NCI-H1417 (cell line): ENCODE data around the gene SH2B2.

Experiments used
- DNase-seq, 3 experiments: peaks; one replicate each; lab custom pipeline; 2025; lab: John Stamatoyannopoulos, UW

SH2B2 gene

DNA sequence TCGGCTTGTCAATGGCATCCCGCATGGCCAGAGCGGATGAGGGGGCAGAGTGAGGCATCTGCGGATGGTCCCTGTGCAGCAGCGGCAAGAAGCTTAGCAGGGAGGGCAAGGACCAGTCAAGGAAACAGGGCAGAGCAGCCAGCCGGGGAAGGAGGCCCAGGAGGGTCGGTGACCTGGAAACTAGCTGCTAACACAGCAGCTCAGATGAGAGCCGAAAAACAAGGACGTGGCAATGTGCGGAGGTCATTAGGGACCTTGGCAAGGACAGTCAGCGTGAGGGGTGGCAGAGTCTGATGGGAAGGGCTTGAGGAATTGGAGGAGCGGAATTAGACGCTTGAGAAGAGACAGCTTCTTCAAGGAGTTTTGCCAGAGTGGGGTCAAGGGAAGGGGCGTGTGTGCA lies 20.1 kb upstream of the SH2B2 start:
- DNase-seq, result no peak

- DNase-seq, result no peak
Measured at GRCh38 chr7:102268635-102269034, 18.0 kb upstream of the SH2B2 start.

DNA sequence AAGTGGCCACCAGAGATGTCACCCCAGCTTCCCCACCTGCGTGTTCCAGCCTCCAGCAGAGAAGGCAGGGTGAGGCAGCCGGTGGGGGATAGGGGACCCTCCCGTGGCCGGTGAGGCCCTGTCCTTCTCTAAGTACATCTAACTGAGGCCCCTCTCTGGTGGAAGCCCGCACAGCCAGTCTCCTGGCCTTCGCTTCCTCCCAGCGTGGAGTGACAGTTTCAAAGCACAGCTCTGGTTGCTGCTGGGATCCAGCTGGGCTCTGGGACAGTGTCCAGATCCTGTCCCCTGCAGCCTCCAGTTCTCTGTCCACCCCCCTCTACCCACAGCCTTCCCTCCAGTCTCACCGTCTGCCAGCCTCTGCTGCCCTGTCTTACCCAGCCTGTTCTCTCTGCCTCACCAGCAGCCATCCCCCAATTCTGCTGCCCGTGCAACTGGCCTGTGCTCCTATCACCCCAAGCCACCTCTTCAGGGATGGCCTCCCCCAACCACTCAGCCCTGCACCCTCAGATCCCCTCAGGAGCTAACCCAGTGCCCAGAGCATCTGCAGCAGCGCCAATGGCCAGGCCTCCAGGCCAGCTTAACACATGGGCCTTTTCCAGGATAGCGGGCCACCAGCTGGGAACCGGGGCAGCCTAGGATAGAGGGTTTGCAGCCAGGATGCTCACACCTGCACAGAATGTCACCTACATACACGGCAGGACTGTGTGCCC lies 16.3 kb upstream of the SH2B2 start:
- no peak for DNase-seq

GRCh38 chr7:102271158-102271798 lies 15.4 kb upstream of the SH2B2 start:
- DNase-seq, result no peak

DNA sequence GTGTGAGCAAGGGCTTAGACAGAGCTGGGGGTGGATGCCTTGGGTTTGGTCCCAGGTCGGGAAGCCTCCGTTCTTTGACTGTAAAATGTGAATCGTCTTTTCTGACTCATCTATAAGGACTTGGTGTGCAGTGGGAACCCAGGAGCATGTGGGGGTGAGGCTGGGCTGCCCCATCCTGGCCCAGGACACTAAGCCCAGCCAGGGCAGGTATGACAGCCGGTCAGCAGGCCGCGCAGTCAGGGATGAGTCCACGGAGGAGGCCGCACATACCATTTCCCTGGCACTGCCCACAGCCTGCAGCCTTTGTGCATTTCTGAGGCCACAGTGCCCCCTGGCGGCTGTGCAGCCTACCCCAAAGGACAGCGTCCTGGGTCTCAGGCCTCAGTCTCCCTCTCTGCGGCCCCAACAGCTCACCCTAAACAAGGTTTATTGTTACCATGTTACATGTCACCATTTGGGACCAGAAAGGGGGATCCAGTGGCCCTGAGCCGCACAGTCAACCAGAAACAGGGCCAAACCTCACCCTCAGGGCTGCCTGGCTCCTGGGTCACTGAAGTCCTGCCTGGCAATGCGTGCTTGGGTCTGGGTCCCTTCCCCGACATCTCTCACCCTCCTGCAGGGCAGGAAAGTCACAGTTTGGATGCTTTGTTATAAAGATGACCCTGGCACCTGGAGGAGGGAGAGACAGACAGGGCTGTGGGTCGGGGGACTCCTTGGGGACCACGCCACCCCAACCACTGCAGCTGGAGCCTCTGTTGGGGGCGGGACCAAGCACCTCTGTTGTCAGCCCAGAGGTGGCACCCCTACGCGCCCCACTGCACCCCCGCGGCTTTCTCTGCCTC lies 14.4 kb upstream of the SH2B2 start:
- DNase-seq, result peak; percentile 60 to 77 (median 68)

DNA sequence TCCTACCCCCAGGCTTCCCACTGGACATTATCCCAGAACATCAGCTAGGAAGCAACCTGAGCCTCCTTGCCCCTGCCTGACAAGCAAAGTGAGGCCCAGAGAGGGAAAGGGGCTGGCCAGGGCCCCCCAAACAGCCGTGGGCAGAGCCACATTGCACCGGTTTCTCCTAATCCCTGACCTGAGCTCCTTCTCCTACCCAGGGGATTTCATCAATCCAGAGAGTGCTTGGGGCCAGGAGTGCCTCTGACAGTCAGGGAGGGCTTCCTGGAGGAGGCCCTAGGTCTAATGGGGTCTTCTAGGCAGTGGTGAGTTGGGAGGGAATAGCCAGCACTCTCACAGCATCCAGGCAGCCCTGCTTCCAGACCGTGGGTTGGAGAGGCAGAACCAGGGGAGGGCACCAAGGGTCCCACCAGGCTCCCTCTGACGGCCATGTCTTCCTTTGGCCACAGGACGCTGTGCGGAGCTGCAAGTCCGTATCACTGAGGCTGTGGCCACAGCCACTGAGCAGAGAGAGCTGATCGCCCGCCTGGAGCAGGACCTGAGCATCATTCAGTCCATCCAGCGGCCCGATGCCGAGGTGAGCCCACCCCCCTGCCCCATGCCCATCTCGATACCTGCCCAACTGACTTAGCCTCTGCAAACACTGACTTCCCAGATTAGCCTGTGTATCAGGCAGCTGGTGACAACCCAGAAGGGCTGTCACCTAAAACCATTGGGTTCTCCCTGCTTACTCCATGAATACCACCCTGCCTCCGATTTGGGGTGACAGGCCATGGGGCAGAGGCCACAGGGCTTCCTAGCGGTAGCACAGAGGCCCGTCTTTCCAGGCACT lies 13.5 kb upstream of the SH2B2 start:
- no peak for DNase-seq

DNA sequence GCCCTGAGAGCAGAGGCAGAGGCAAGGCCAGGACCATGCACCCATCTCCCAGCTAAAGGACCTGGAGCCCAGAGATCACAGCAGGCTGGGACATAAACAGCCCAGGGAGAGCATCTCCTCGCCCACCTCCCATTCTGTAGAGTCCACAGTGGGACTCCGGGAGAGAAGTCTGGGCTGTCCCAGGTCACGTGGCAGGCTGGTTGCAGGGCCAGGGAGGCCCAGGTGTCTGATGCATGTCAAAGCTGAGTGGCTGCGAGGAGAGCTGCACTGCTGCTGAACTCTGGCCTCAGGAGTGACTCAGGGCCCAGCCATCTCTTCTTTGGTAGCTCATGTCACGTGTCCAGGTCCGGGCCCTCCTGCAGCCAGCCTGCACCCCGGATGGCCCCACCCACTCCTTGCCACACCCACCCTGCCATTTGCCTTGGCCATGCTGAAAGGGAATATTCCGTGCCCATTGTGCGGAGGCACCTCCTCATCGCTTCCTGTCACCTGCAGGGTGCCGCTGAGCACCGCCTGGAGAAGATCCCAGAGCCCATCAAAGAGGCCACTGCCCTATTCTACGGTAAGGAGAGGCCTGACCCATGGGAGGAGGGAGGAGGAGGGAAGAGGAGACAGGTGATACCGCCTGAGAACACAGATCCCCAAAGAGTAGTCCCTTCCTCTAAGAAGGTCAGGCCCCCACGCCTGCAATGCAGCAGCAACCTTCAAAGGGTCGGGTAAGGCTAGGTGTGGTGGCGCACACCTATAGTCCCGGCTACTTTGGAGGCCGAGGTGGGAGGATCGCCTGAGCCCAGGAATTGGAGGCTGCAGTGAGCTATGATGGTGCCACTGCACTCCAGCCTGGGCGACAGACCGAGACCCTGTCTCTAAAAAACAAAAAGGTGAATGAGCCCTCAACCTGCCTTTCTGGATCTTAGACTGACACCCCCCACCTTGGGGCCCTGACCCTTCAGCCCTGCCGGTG lies 12.6 kb upstream of the SH2B2 start:
- no peak for DNase-seq

DNA sequence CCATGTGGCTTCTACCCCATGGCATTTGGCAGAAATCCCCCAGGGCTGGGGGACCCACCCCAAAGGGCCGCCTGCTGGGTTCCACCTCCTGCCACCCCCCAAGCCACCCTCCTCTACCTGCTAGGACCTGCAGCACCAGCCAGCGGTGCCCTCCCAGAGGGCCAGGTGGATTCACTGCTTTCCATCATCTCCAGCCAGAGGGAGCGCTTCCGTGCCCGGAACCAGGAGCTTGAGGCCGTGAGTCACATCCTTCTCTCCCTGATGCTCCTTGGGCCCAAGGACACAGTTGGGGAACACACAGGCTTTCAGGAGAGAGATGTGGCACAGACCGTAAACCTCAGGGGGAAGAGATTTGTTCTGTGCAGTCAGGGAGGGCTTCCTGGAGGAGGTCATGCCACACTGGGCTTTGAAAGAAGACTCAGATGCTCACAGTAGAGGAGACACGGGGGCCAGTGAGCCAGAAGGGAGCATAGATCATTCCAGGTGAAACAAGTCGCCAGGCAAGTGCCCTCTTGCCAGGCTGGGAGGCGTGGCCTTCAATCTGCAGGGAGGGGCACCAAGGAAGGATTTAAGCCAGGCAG lies 11.5 kb upstream of the SH2B2 start:
- DNase-seq, result no peak

DNA sequence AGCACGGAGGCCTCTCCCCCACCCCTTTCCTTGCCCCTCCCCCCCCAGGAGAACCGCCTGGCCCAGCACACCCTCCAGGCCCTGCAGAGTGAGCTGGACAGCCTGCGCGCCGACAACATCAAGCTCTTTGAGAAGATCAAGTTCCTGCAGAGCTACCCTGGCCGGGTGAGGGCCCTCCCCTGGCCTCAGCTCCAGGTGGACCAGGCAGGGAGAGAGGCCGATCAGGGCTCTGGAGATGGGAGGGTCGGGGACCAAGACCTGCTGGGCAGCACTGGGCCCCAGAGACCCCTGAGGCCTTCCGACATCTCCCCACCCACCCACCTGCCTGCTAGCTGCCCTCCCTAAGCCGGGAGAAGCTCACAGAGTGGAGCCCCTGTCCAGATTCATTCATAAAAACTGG lies 8.8 kb upstream of the SH2B2 start:
- DNase-seq, result no peak

- DNase-seq, result peak; percentile 43 to 80 (median 50)
Measured at GRCh38 chr7:102279537-102280400, 6.9 kb upstream of the SH2B2 start.

GRCh38 chr7:102280521-102280920 lies 6.1 kb upstream of the SH2B2 start:
- no peak for DNase-seq

DNA sequence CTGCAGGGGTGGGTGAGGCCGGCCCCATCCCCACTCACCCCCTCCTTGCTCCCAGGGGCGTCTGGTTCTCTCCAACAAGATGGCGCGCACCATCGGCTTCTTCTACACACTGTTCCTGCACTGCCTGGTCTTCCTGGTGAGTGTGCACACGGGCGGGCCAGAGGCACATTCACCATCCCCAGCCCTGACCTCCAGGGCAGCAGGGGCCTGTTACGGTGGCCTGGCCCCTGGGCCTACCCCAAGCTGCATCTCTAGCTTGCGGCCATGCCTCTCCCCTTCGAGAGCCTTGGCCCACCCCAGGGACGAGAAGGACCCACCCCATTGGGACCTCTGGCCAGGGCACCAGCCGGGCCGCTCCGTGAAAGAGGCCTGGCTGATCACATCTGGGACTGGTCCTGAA lies 4.9 kb upstream of the SH2B2 start:
- no peak for DNase-seq

DNA sequence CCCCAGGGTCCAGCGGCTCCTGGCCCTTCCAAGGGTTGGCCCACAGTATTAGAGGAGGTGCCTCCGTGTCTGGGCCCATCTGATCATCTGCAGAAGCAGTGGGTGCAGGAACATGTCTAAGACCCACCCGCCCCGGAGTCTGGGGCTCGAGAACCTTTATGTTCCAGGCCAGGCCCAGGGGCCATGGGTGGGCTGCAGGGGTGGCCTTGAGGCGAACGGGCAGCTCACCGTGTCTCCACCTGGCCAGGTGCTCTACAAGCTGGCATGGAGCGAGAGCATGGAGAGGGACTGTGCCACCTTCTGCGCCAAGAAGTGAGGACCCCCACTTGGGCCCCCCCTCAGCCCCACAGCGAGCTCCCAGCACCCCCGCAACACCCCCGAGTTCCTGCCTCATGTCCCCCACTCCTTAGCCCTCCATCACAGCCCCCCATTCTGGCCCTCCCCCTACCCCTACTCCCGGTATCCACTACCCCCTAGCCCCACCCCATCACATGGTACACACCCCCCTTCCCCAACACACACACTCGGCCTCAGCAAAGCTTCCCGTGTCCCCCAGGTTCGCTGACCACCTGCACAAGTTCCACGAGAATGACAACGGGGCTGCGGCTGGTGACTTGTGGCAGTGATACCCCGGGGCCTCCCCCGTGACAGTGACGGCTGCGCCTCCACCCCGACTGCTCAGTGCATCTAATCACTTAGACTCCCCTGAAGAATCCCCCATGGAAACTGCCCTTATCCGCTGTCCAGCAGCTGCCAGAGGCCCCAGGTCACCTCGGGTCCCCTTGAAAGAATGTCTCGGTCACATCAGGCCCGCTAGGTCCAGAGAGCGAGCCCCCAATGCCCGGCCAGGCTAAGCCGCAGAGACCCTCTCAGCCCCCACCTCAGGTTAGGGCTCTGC lies 4.0 kb upstream of the SH2B2 start:
- DNase-seq, result no peak

DNA sequence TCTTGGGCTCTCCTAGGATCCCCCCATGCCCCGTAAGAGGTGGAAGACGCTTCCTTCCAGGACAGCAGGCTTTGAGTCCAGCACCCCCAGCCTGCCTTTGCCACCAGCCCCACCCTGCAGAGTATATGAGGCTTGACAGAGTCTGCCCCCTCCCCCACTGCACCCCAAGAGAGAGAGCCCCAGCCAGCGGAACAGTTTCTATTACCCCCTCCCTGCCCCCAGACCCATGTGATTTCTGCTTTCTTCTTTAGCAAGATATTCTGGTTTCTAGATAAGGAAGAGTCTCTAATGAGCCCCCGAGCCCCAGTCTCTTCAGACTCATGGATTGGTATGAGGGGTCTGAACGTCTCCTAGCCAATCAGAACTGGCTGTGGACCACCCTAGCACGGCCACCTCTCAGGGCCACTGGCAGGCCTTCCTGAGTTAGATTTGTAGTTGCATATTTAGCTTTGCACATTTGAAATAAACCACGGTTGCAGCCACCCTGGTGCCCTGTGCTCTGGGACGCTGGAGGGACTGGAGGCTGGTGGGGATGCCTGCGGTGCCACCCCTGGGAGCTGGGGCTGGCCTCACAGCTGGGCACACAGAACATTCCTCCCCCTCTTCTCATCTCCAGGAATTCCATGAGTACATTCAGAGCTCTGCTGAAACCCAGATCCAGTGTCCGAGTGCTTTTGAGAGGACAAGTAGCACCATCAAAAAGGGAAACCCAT lies 3.0 kb upstream of the SH2B2 start:
- DNase-seq, result no peak

- no peak for DNase-seq
Measured at GRCh38 chr7:102284399-102284798, 2.3 kb upstream of the SH2B2 start.

DNA sequence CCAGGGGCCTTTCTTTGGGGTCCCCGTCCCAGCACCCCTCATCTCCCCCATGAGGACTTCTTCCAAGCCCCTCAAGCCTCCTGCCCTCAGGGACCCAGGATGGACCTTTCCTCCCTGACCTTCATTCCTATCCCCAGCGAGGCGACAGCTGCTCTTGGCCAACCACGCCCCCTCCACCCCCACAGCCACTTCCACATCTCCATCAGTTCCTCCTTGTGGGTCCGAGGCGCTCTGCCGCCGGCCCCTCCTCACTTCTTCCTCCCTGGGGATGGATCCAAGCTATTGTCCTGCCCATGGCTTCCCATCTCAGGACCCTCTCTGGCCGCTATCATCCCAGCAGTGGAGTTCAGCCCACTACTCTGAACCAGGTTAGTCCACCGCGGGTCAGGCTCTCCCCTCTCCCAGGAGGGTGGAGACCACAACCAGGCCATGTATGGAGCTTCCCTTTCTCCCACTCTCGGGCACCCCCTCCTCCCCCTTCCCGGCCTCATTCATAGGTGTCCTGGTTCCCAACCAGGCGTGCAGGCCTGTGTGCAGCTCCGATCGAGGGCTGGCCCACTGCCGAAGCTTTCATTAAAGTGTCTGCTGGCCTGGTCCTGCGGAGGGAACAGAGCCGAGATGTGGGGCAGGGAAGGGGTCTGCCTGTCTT lies 1.7 kb upstream of the SH2B2 start:
- DNase-seq, result no peak

DNA sequence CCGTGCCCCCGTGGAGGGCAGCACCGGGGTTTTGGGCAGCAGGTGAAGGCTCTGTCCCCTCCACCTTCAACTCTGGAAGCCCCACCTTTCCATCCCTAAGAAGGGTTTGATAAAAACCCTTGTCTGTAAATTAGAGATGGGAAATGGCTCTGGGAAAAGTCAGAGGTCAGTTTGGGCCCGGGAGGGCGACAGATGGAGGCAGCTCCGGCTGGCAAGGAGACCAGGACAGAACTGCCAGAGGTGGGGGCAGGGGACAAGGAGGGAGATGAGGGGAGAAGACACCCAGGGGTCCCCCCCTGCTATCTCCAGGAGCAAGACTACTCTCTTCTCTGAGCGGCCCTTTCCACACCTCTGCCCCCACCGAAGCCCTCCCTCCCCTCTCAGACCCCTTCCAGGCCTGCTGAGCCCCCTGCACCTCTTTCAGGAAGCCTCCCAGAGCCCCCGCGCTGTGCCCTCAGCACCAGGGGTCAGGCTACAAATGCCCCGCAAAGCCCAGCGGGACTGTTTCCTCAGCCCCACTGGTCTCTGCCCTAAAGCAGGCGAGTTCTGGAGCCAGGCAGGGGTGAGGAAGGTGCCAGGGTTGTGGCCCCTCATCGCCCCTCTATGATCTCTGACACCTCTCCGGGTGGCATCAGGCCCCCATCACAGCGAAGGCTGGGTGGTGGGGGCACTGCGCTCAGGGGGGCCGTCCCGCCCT lies 980 bp upstream of the SH2B2 start:
- DNase-seq, result no peak
